KMS-11 (cell line): ENCODE data around the gene LAPTM5.

Experiments
- H2AFZ ChIP-seq: fragments of 200-600 bp; sonication (generic); 2 replicates; pipeline ENCODE4 v1.6.1; 2016; ENCODE audit warnings: antibody characterized with exemption, mixed run types, low read depth
- H3K27ac ChIP-seq: fragments of 200-600 bp; sonication (generic); 2 replicates; pipeline ENCODE4 v1.6.1; 2016; ENCODE audit warnings: mild to moderate bottlenecking, mixed run types
- H3K27me3 ChIP-seq: fragments of 200-600 bp; sonication (generic); 2 replicates; pipeline ENCODE4 v1.6.1; 2017; ENCODE audit warnings: mild to moderate bottlenecking, low read depth, mixed run types, moderate library complexity; ENCODE audit not compliant: insufficient read depth
- H3K36me3 ChIP-seq: fragments of 200-600 bp; sonication (generic); 2 replicates; pipeline ENCODE4 v1.6.1; 2017; ENCODE audit warnings: mild to moderate bottlenecking, mixed run types; ENCODE audit not compliant: insufficient read depth
- H3K4me1 ChIP-seq: fragments of 200-600 bp; sonication (generic); 2 replicates; pipeline ENCODE4 v1.6.1; 2016; ENCODE audit warnings: mild to moderate bottlenecking, low read depth, mixed run types; ENCODE audit not compliant: poor library complexity, severe bottlenecking
- H3K4me2 ChIP-seq: fragments of 200-600 bp; sonication (generic); 2 replicates; pipeline ENCODE4 v1.7.0; 2016; ENCODE audit warnings: mild to moderate bottlenecking, mixed run types
- H3K4me3 ChIP-seq: fragments of 200-600 bp; sonication (generic); IDR thresholded peaks from 2 replicates; pipeline ENCODE4 v1.6.1; 2017; ENCODE audit warnings: low read depth, low read length, mixed read lengths; ENCODE audit not compliant: insufficient read depth
- H3K79me2 ChIP-seq: fragments of 200-600 bp; sonication (generic); 2 replicates; pipeline ENCODE4 v1.6.1; 2016; ENCODE audit warnings: low read depth, mixed run types; ENCODE audit not compliant: insufficient read depth
- H3K9ac ChIP-seq: fragments of 200-600 bp; sonication (generic); 2 replicates; pipeline ENCODE4 v1.6.1; 2016; ENCODE audit warnings: mild to moderate bottlenecking, mixed run types
- H4K20me1 ChIP-seq: fragments of 200-600 bp; sonication (generic); 2 replicates; pipeline ENCODE4 v1.6.1; 2016; ENCODE audit warnings: mild to moderate bottlenecking, mixed run types; ENCODE audit not compliant: insufficient read depth
- TF ChIP-seq, protein P1 (sequence below): fragments of 200-600 bp; sonication (generic); conservative IDR thresholded peaks from 2 replicates; pipeline ENCODE4 v1.6.1; 2017; ENCODE audit warnings: low read depth, mild to moderate bottlenecking, antibody characterized with exemption, low read length, moderate library complexity, mixed read lengths

The LAPTM5 gene

DNA sequence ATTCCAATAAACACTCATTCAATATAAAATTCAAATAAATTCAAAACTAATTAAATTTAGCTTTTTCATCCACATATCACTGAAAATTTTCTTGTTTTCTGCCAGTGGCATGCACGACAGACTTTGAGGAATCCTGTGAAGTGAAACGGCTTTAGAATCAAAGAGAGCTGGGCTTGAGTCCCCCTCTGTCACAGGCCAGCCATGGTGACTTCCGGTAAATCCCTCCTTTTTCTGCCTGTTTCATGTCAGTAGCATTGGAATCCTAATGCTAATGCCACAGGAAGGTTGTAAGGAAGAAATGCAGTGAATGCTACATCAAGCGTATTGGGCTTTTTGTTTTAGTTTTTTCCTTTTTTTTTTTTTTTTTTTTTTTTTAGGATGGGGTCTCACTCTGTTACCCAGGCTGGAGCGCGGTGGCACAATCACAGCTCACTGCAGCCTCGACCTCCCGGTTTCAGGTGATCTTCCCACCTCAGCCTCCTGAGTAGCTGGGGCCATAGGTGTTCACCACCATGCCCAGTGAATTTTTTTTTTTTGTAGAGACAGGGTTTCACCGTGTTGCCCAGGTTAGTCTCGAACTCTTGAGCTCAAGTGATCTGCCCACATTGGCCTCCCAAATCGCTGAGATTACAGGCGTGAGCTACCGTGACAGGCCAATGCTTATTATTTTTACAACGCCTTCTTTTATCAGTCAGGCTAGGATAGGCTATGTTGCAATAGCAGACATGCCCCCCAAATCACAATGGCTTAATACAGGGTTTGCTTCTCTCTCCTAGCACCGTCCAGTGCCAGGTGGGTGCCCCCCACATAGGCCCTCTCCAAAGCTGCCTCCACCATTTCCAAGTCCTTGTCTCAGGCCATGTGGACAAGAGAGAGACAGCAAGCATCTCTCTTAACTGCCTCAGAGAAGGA lies 30.5 kb downstream of the LAPTM5 start:
- Histone ChIP-seq H3K27me3 (no peaks in the 10 kb centered on the region), H3K36me3 (no peaks in the 10 kb centered on the region), H3K27ac (no peak overlapping the region), H3K4me1 (no peaks in the 10 kb centered on the region), H2AFZ (no peak overlapping the region), H4K20me1 (no peaks in the 10 kb centered on the region), H3K79me2 (no peaks in the 10 kb centered on the region), H3K9ac (no peak overlapping the region), H3K4me3 (no peak overlapping the region), H3K4me2 (no peak overlapping the region)
- TF ChIP-seq, protein P1, sequence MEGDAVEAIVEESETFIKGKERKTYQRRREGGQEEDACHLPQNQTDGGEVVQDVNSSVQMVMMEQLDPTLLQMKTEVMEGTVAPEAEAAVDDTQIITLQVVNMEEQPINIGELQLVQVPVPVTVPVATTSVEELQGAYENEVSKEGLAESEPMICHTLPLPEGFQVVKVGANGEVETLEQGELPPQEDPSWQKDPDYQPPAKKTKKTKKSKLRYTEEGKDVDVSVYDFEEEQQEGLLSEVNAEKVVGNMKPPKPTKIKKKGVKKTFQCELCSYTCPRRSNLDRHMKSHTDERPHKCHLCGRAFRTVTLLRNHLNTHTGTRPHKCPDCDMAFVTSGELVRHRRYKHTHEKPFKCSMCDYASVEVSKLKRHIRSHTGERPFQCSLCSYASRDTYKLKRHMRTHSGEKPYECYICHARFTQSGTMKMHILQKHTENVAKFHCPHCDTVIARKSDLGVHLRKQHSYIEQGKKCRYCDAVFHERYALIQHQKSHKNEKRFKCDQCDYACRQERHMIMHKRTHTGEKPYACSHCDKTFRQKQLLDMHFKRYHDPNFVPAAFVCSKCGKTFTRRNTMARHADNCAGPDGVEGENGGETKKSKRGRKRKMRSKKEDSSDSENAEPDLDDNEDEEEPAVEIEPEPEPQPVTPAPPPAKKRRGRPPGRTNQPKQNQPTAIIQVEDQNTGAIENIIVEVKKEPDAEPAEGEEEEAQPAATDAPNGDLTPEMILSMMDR = no peak

DNA sequence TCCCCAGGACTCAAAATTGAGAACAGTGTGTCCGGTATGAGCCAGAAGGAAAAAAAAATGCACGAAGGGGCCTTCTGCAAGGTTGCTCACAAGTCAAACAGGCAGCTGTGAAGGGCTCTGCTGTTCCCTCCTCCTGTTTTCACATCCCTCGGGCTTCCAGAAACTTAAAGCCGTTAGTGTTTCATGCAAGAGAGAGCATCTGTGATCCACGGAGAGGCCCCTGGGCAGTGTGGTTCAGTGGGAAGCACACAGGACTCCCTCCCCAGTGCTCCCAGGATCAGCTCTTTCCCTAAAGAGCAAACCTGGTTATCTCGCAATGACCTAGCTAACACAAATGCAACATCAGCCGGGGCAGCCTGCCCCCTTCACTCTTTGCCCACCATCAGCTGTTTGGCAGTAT lies 31.3 kb downstream of the LAPTM5 start:
- H2AFZ ChIP-seq = no peak overlapping the region
- H3K4me3 ChIP-seq = no peak overlapping the region
- no peaks in the 10 kb centered on the region for H3K27me3 ChIP-seq
- H3K9ac ChIP-seq = no peak overlapping the region
- H3K79me2 ChIP-seq = no peaks in the 10 kb centered on the region
- H4K20me1 ChIP-seq = no peaks in the 10 kb centered on the region
- H3K36me3 ChIP-seq = no peaks in the 10 kb centered on the region
- TF ChIP-seq, protein P1 = no peak
- no peak overlapping the region for H3K4me2 ChIP-seq
- H3K27ac ChIP-seq = no peak overlapping the region
- H3K4me1 ChIP-seq = no peaks in the 10 kb centered on the region

DNA sequence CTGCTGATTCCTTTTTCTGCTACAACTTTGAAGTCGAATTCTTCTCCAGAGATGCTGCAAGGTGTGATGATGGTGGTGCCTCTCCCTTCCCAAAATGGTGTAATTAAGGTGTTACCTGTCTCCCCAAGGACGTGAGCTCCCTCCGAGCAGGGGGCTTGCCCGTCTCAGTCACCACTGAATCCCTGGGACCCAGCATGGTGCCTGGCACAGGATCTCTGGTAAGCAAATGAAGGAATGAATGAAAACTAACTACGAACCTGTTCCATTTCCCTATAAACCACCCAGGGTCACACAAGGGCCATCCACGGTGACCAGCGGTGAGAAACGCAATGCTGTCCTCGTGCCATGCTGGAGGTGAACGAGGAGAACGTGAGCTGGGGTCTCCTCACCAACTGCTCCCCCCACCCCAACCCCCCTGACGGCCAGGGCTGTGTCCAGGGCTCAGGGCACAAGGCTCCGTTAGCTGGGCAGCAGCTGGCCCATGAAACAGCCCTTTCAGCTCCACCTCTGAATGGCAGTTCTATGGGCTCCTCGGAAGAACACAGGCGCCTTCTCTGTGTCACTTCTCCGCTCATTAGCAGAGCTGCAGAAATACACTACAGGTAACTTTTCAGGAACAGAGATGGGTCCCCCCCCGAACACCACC lies 32.0 kb downstream of the LAPTM5 start:
- Histone ChIP-seq H3K4me1 (no peaks in the 10 kb centered on the region), H3K79me2 (no peaks in the 10 kb centered on the region), H2AFZ (no peak overlapping the region), H3K36me3 (no peaks in the 10 kb centered on the region), H4K20me1 (no peaks in the 10 kb centered on the region), H3K4me2 (no peak overlapping the region), H3K27me3 (no peaks in the 10 kb centered on the region), H3K9ac (no peak overlapping the region), H3K27ac (no peak overlapping the region), H3K4me3 (no peak overlapping the region)
- TF ChIP-seq, protein P1 = no peak

DNA sequence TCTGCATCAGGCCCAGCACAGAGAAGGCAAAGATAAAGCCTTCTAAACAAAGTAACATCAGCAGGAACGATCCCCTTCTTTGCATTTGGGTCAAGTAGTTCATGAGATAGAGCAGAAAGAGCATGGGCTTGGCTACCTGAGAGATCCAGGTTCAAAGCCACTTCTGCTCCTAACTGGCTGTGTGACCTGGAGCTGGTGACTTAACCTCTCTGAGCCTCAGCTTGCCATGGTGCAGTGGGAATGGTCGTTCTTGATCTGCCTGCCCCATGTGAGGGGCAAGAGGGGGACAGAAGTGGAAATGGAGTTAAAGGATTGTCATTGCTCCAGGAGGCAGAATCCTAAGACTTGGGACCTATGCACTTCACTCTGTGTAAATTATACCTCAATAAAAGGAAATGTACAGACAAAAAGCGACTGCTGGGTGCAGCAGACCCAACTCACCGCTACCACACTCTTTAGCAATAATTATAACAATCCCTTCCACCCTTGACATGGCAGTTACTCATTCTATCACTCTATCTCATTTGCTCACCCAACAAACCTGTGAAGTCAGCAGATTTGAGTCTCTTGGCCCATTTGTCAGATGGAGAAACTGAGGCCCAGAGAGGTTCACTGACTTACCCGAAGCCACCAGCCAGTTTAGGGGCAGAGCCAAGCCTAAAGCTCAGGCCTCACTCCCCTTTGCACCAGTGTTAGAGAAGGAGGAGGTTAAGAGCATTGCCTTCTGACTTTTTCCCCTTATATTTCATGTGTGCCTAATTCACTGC lies 32.7 kb downstream of the LAPTM5 start:
- H3K4me2 ChIP-seq = no peak overlapping the region
- no peaks in the 10 kb centered on the region for H3K27me3 ChIP-seq
- no peak overlapping the region for H3K4me3 ChIP-seq
- no peaks in the 10 kb centered on the region for H3K79me2 ChIP-seq
- no peaks in the 10 kb centered on the region for H3K4me1 ChIP-seq
- TF ChIP-seq, protein P1 = no peak
- H4K20me1 ChIP-seq = no peaks in the 10 kb centered on the region
- H3K36me3 ChIP-seq = no peaks in the 10 kb centered on the region
- H3K27ac ChIP-seq = no peak overlapping the region
- H2AFZ ChIP-seq = no peak overlapping the region
- no peak overlapping the region for H3K9ac ChIP-seq
